Effector memory CD8-positive, alpha-beta T cell (primary cell): ENCODE measurements around the gene PHKA1.

Experiments used
- ATAC-seq: fragments of 150-1000 bp; cut with Tn5 transposase; replicated peaks from 2 replicates; pipeline ENCODE4 v1.10.0; 2021; ENCODE audit warnings: mild to moderate bottlenecking, moderate library complexity
- DNase-seq, 3 experiments: peaks; one replicate each; pipeline ENCODE4 v3.0.0; 2021
- H3K27ac Mint-ChIP-seq, 2 donors: one replicate each; pipeline ENCODE4 v1.8.0; 2022; ENCODE audit warnings: mild to moderate bottlenecking in 2 of 2, mixed read lengths in 2 of 2, moderate library complexity in 2 of 2
- H3K27me3 Mint-ChIP-seq, 2 donors: one replicate each; pipeline ENCODE4 v1.8.0; 2022; ENCODE audit warnings: mixed read lengths in 2 of 2
- H3K36me3 Mint-ChIP-seq: one replicate; pipeline ENCODE4 v1.8.0; 2022; ENCODE audit warnings: mild to moderate bottlenecking, moderate library complexity, mixed read lengths; ENCODE audit not compliant: insufficient read depth
- H3K4me1 Mint-ChIP-seq, 2 donors: one replicate each; pipeline ENCODE4 v1.8.0; 2022; ENCODE audit warnings: low read depth in 2 of 2, mixed read lengths in 2 of 2
- H3K4me3 Mint-ChIP-seq, 2 donors: one replicate each; pipeline ENCODE4 v1.8.0; 2022; ENCODE audit warnings: mild to moderate bottlenecking in 2 of 2, mixed read lengths in 2 of 2, moderate library complexity in 2 of 2
- H3K9me3 Mint-ChIP-seq, 2 donors: one replicate each; pipeline ENCODE4 v1.8.0; 2022; ENCODE audit warnings: mixed read lengths in 2 of 2

PHKA1 gene

GRCh38 chrX:72532366-72532765, 181.7 kb downstream of the PHKA1 start:
- Mint-ChIP-seq H3K27ac (no peak overlapping the region), H3K4me1 (no peaks in the 10 kb centered on the region), H3K36me3 (no peaks in the 10 kb centered on the region), H3K4me3 (no peak overlapping the region), H3K27me3 (no peaks in the 10 kb centered on the region), H3K9me3 (no peaks in the 10 kb centered on the region)
- DNase-seq, result no peak
- ATAC-seq, result no peak
